IMR-90 (cell line): ENCODE measurements around the gene C2orf69. TPM values are rescaled to one million over a fixed set of nuclear protein-coding genes. Genes with fewer than 3 reads are reported as not detected.

Experiments used
- ATAC-seq: fragments of 200-7000 bp; cut with Tn5 transposase; 2 replicates; pipeline ENCODE4 v1.9.1; 2020; ENCODE audit warnings: low read depth, mild to moderate bottlenecking, moderate library complexity
- BruUV-seq: library from RNA; stranded (reverse); fragments of 400-500 nt; replicated peaks from 2 replicates; lab custom pipeline; 2021; lab: Mats Ljungman, UMichigan
- CTCF ChIA-PET: fragments of 300-600 bp; formaldehyde crosslinking; extraction: SDS; loops from one replicate; lab custom pipeline; 2021; ENCODE audit warnings: antibody characterized with exemption; lab: Yijun Ruan, JAX
- POLR2A ChIA-PET: fragments of 300-600 bp; sonication (Branson Sonifier 250); formaldehyde crosslinking; loops from one replicate; lab custom pipeline; 2022; ENCODE audit warnings: antibody characterized with exemption; ENCODE audit not compliant: unreplicated experiment; lab: Charles Lee
- DNase-seq: peaks from one replicate; pipeline ENCODE4 v3.0.0; 2013
- H2AFZ ChIP-seq: replicated peaks from 2 replicates; pipeline ENCODE3; 2013; ENCODE audit warnings: low read length, mild to moderate bottlenecking; ENCODE audit not compliant: poor library complexity
- H2AK5ac ChIP-seq: 2 replicates; pipeline ENCODE4 v1.6.1; 2013; ENCODE audit warnings: low read depth, low read length, inconsistent platforms
- H2AK9ac ChIP-seq: replicated peaks from 2 replicates; pipeline ENCODE3; 2013; ENCODE audit warnings: mild to moderate bottlenecking, low read depth, low read length, moderate library complexity; ENCODE audit not compliant: poor library complexity
- H2BK120ac ChIP-seq: 2 replicates; pipeline ENCODE4 v1.6.1; 2013; ENCODE audit warnings: low read depth, low read length, inconsistent platforms
- H2BK15ac ChIP-seq: 3 replicates; pipeline ENCODE4 v1.6.1; 2013; ENCODE audit warnings: low read depth, low read length, inconsistent platforms
- H2BK20ac ChIP-seq: 2 replicates; pipeline ENCODE4 v1.6.1; 2013; ENCODE audit warnings: low read depth, mild to moderate bottlenecking, inconsistent platforms, low read length, moderate library complexity
- H2BK5ac ChIP-seq: 2 replicates; pipeline ENCODE4 v1.6.1; 2013; ENCODE audit warnings: mild to moderate bottlenecking, low read depth, low read length, inconsistent platforms; ENCODE audit not compliant: poor library complexity, severe bottlenecking
- H3K14ac ChIP-seq: replicated peaks from 2 replicates; pipeline ENCODE4 v1.6.1; 2013; ENCODE audit warnings: low read depth, low read length, inconsistent platforms
- H3K18ac ChIP-seq: 2 replicates; pipeline ENCODE4 v1.6.1; 2013; ENCODE audit warnings: low read depth, low read length, control low read depth
- H3K23ac ChIP-seq: 2 replicates; pipeline ENCODE4 v1.6.1; 2013; ENCODE audit warnings: low read depth, low read length, inconsistent platforms
- H3K27ac ChIP-seq: 2 replicates; pipeline ENCODE4 v1.5.1; 2013; ENCODE audit warnings: mild to moderate bottlenecking, control low read depth, low read length; ENCODE audit not compliant: insufficient read depth
- H3K27me3 ChIP-seq: 2 replicates; pipeline ENCODE4 v1.6.1; 2013; ENCODE audit warnings: low read length; ENCODE audit not compliant: control insufficient read depth, insufficient read depth
- H3K36me3 ChIP-seq: 2 replicates; pipeline ENCODE4 v1.6.1; 2013; ENCODE audit warnings: low read length, mixed read lengths; ENCODE audit not compliant: control insufficient read depth, insufficient read depth
- H3K4ac ChIP-seq: 2 replicates; pipeline ENCODE4 v1.6.1; 2013; ENCODE audit warnings: low read depth, low read length, inconsistent platforms
- H3K4me1 ChIP-seq: 2 replicates; pipeline ENCODE4 v1.6.1; 2013; ENCODE audit warnings: low read length, mixed read lengths; ENCODE audit not compliant: control insufficient read depth, insufficient read depth
- H3K4me2 ChIP-seq: 2 replicates; pipeline ENCODE4 v1.6.1; 2013; ENCODE audit warnings: low read depth, mild to moderate bottlenecking, control low read depth, low read length, moderate library complexity
- H3K4me3 ChIP-seq: 2 replicates; pipeline ENCODE4 v1.5.1; 2013; ENCODE audit warnings: low read depth, mild to moderate bottlenecking, control low read depth, low read length, moderate library complexity; ENCODE audit not compliant: insufficient read depth
- H3K56ac ChIP-seq: 2 replicates; pipeline ENCODE4 v1.6.1; 2013; ENCODE audit warnings: low read length, inconsistent platforms; ENCODE audit not compliant: insufficient read depth; ENCODE audit errors: extremely low read depth
- H3K79me1 ChIP-seq, 2 experiments: 2 replicates each; pipeline ENCODE4 v1.6.1; 2013; ENCODE audit warnings: low read length in 2 of 2, inconsistent platforms in 1 of 2, low read depth in 1 of 2
- H3K9ac ChIP-seq: 2 replicates; pipeline ENCODE4 v1.6.1; 2013; ENCODE audit warnings: low read depth, low read length, control low read depth
- H3K9me1 ChIP-seq: 2 replicates; pipeline ENCODE4 v1.6.1; 2013; ENCODE audit warnings: low read length, inconsistent platforms; ENCODE audit not compliant: insufficient read depth
- H3K9me3 ChIP-seq: 2 replicates; pipeline ENCODE4 v1.6.1; 2013; ENCODE audit warnings: low read length; ENCODE audit not compliant: control insufficient read depth, insufficient read depth
- H4K20me1 ChIP-seq: 2 replicates; pipeline ENCODE4 v1.6.1; 2013; ENCODE audit warnings: low read length, inconsistent platforms; ENCODE audit not compliant: insufficient read depth
- H4K5ac ChIP-seq: 2 replicates; pipeline ENCODE4 v1.6.1; 2013; ENCODE audit warnings: mild to moderate bottlenecking, low read depth, low read length, control low read depth
- H4K8ac ChIP-seq, 2 experiments: 2 replicates each; pipeline ENCODE4 v1.6.1; 2013; ENCODE audit warnings: low read depth in 2 of 2, low read length in 2 of 2, control low read depth in 1 of 2, inconsistent platforms in 1 of 2
- H4K91ac ChIP-seq: 2 replicates; pipeline ENCODE4 v1.6.1; 2013; ENCODE audit warnings: low read depth, low read length, inconsistent platforms; ENCODE audit not compliant: insufficient read depth
- MAFK ChIP-seq: IDR thresholded peaks from 2 replicates; pipeline ENCODE4 v1.6.1; 2012; ENCODE audit warnings: low read depth, low read length, improper control_type of control experiment
- MXI1 ChIP-seq: IDR thresholded peaks from 2 replicates; pipeline ENCODE4 v1.6.1; 2012; ENCODE audit warnings: low read depth, mild to moderate bottlenecking, low read length, moderate library complexity, borderline replicate concordance
- NFE2L2 ChIP-seq: fragments of 150-350 bp; IDR thresholded peaks from 2 replicates; pipeline ENCODE4 v1.6.1; 2016; ENCODE audit warnings: low read depth, mild to moderate bottlenecking, low read length
- RAD21 ChIP-seq: IDR thresholded peaks from 2 replicates; pipeline ENCODE4 v1.6.1; 2012; ENCODE audit warnings: low read length, improper control_type of control experiment
- dilution Hi-C: fragments of 300-500 bp; cut with HindIII; formaldehyde crosslinking; loops from one replicate; pipeline ENCODE4 v1.14.3; 2018; ENCODE audit warnings: low sequenced_read_pairs; ENCODE audit not compliant: unreplicated experiment
- in situ Hi-C: fragments of 300-500 bp; cut with MboI; formaldehyde crosslinking; loops from 3 replicates; pipeline ENCODE4 v1.14.3; 2019; ENCODE audit warnings: low sequenced_read_pairs, inconsistent platforms, mixed read lengths
- intact Hi-C: fragments of 100-400 bp; cut with micrococcal nuclease; formaldehyde crosslinking; loops from 2 replicates; pipeline ENCODE4 v1.10.0; 2022
- polyA plus RNA-seq, 3 experiments: library from polyadenylated mRNA; depleted of rRNA; stranded (reverse); fragments of >200 nt; gene quantifications; 2 replicates each; pipeline ENCODE4 v1.2.3, GENCODE V29; 2012; ENCODE audit warnings: low replicate concordance in 1 of 3
- total RNA-seq: library from RNA; depleted of rRNA; stranded (reverse); fragments of >200 nt; gene quantifications from 2 replicates; pipeline ENCODE4 v1.2.3, GENCODE V29; 2012
- TF ChIP-seq, protein P1 (sequence below): conservative IDR thresholded peaks from 2 replicates; pipeline ENCODE4 v1.5.1; 2012; ENCODE audit warnings: mild to moderate bottlenecking, low read depth, low read length, improper control_type of control experiment

Gene C2orf69
- total and polyA plus RNA-seq, 2 of the 4 experiments (the other 2 are of a cell fraction) = 3.1 to 4.7 TPM

DNA sequence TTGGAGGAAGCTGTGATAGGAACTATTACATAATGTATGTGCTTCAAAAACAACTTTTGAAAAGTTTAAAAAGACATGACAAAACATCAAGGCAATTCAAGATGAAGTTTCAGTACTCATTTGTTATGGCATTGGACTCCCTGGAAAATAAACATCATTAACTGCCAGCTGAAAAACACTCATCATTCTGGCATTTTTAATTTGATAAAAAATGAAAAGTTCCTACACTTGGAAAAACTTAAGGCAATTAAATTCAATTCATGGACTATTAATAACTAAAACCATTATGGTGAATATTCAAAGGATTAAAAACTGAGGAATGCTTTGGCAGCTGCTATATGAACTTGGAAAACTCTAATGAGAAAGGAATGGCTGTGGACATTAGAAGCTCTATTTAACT is 35.7 kb downstream of the C2orf69 start:
- intact Hi-C loops = no loop called here

More for the DNA sequence above, 35.7 kb downstream of the C2orf69 start:
- 0 out of 2 replicates have a peak, but pooled peaks have one; percentile 24 for ATAC-seq
- in situ Hi-C loops = no loop called here
- ChIA-PET POLR2A (no interaction called here), CTCF (no interaction called here)
- H3K27me3 ChIP-seq = no peaks in the 10 kb centered on the region
- no peak overlapping the region for H3K56ac ChIP-seq
- H4K5ac ChIP-seq = no peak overlapping the region
- H2AK5ac ChIP-seq = no peak overlapping the region
- no peak overlapping the region for H3K18ac ChIP-seq
- no peak overlapping the region for H4K8ac ChIP-seq
- H3K36me3 ChIP-seq = peaks cover 16% of the 10 kb centered on the region
- BruUV-seq = no TSS peak
- peaks cover 7% of the 10 kb centered on the region for H3K9me1 ChIP-seq
- no peak overlapping the region for H3K4ac ChIP-seq
- no peak for DNase-seq
- dilution Hi-C loops = no loop called here
- no peak overlapping the region for H3K27ac ChIP-seq
- no peak overlapping the region for H3K4me2 ChIP-seq
- H4K91ac ChIP-seq = no peak overlapping the region
- H2BK15ac ChIP-seq = no peak overlapping the region
- no peak overlapping the region for H3K4me3 ChIP-seq
- H3K4me1 ChIP-seq = peaks cover 4% of the 10 kb centered on the region; the same call in 1 of the 2 replicates
- no peak overlapping the region for H2AFZ ChIP-seq
- H2BK5ac ChIP-seq = no peak overlapping the region
- H3K9ac ChIP-seq = no peak overlapping the region
- H2BK120ac ChIP-seq = no peak overlapping the region
- H2BK20ac ChIP-seq = no peak overlapping the region
- H3K79me1 ChIP-seq = peaks cover 26 to 44% of the 10 kb centered on the region in 2 experiments
- no peak overlapping the region for H3K23ac ChIP-seq
- H3K14ac ChIP-seq = no peak overlapping the region
- 0 out of 2 replicates have a peak, but pooled peaks cover 2% of the 10 kb centered on the region for H4K20me1 ChIP-seq
- no peak for TF ChIP-seq NFE2L2
- no peak for TF ChIP-seq MAFK
- TF ChIP-seq RAD21 = no peak
- TF ChIP-seq, protein P1, sequence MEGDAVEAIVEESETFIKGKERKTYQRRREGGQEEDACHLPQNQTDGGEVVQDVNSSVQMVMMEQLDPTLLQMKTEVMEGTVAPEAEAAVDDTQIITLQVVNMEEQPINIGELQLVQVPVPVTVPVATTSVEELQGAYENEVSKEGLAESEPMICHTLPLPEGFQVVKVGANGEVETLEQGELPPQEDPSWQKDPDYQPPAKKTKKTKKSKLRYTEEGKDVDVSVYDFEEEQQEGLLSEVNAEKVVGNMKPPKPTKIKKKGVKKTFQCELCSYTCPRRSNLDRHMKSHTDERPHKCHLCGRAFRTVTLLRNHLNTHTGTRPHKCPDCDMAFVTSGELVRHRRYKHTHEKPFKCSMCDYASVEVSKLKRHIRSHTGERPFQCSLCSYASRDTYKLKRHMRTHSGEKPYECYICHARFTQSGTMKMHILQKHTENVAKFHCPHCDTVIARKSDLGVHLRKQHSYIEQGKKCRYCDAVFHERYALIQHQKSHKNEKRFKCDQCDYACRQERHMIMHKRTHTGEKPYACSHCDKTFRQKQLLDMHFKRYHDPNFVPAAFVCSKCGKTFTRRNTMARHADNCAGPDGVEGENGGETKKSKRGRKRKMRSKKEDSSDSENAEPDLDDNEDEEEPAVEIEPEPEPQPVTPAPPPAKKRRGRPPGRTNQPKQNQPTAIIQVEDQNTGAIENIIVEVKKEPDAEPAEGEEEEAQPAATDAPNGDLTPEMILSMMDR = no peak
- TF ChIP-seq MXI1 = no peak
- H3K9me3 ChIP-seq = no peaks in the 10 kb centered on the region
- H2AK9ac ChIP-seq = no peak overlapping the region
